ENCODE data around the gene MYORG.
"Not testable (repeated sequence)": the region's sequence is repeated elsewhere in the genome, so short reads cannot be mapped to it uniquely, and the experiment has no call there.

The MYORG gene

DNA sequence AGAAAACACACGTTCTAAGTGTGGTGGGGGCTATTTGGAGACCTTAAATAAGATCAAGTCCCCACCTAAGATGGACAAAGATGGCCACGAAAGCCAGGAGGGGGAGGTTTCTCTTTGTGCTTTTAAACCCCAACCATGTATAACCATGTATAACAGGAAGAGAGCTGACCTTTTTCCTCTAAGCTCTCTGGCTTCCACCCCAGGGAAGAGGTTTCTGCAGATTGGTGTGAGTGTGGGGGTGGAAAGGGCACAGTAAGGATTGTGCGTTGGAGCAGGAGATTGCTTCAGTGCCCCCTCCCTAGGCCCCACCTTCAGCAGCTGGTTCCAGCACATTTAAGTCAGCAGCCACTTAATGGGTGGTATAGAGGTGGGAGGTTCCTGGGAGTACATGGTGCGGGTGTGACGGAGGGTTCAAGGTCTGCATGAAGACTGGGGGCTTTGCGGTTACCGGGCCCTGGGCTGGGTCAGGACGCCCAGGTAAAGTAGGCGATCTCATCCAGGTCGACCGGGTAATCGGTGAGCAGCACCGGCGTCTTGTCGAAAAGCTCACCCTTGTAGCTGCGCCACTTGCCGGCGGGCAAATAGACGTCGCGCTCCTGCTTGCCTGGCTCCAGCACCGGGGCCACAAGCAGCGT is 6.2 kb downstream of the MYORG start:
- TF ChIP-seq, protein P1, sequence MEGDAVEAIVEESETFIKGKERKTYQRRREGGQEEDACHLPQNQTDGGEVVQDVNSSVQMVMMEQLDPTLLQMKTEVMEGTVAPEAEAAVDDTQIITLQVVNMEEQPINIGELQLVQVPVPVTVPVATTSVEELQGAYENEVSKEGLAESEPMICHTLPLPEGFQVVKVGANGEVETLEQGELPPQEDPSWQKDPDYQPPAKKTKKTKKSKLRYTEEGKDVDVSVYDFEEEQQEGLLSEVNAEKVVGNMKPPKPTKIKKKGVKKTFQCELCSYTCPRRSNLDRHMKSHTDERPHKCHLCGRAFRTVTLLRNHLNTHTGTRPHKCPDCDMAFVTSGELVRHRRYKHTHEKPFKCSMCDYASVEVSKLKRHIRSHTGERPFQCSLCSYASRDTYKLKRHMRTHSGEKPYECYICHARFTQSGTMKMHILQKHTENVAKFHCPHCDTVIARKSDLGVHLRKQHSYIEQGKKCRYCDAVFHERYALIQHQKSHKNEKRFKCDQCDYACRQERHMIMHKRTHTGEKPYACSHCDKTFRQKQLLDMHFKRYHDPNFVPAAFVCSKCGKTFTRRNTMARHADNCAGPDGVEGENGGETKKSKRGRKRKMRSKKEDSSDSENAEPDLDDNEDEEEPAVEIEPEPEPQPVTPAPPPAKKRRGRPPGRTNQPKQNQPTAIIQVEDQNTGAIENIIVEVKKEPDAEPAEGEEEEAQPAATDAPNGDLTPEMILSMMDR (IDR thresholded peaks at IDR 0.05; ENCODE audit: borderline replicate concordance, insufficient read depth, low read depth, low read length), result no peak
- no peak overlapping the region for H3K4me3 ChIP-seq (ENCODE audit: low read depth, low read length)

DNA sequence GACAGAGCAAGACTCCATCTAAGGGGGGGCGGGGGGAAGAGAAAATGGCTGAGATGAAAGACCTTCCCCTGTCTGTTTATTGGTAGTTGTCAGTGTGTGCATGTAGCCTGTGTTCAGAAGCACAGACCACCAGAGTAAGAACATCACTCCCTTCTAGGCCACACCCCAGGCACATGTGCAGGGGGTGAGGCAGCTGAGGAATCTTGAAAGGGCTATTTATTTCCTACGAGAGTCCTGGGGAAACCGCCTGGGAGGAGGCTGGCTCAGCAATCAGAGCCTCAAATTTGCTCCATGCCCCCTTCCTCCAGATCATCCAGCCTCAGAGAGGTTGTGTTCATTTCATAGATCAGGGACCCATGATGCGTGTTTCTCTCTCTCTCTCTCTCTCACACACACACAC is 7.1 kb downstream of the MYORG start:
- TF ChIP-seq, protein P1 (IDR thresholded peaks at IDR 0.05; ENCODE audit: borderline replicate concordance, insufficient read depth, low read depth, low read length), result no peak
- H3K4me3 ChIP-seq (ENCODE audit: low read depth, low read length), result no peak overlapping the region

DNA sequence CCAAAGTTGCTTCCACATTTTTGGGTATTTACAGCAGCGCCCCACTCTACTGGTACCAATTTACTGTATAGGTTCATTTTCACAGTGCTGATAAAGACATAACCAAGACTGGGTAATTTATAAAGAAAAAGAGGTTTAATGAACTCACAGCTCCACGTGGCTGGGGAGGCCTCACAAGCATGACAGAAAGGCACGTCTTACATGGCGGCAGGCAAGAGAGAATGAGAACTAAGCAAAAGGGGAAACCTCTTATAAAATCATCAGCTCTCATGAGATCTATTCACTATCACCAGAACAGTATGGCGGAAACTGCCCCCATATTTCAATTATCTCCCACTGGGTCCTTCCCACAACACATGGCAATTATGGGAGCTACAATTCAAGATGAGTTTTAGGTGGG is 7.9 kb downstream of the MYORG start:
- not testable (repeated sequence) for H3K4me3 ChIP-seq (ENCODE audit: low read depth, low read length)

DNA sequence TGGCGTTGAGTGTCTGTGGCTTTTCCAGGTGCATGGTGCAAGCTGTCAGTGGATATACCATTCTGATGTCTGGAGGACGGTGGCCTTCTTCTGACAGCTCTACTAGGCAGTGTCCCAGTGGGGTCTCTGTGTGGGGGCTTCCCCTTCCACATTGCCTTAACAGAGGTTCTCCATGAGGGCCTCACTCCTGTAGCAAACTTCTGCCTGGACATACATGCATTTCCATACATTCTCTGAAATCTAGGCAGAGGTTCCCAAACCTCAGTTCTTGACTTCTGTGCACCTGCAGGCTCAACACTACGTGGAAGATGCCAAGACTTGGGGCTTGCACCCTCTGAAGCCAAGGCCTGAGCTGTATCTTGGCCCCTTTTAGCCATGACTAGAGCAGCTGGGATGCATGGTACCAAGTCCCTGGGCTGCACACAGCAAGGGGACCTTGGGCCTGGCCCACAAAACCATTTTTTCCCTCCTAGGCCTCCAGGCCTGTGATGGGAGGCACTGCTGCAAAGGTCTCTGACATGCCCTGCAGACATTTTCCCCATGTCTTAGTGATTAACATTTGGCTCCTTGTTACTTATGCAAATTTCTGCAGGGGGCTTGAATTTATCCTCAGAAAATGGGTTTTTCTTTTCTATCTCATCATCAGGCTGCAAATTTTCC is 8.8 kb downstream of the MYORG start:
- not testable (repeated sequence) for H3K4me3 ChIP-seq (ENCODE audit: low read depth, low read length)

DNA sequence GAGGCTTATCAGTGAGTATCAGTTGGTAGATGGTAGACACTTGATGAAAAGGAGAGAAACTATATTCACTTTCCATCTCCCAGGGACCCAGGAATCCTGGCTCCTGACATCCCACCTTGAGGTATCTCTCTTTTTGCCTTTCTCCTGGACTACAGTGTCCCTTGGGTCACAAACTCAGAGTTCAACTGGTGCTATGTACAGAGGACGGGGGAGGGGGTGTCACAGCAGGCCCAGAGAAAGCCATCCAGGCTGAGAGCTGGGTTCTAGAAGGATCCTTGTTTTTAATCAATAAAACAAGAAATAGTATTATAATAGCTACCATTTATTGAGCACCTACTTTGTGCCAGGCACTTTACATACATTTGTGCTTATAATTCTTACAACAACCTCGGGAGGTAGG is 10.3 kb downstream of the MYORG start:
- TF ChIP-seq, protein P1 (IDR thresholded peaks at IDR 0.05; ENCODE audit: borderline replicate concordance, insufficient read depth, low read depth, low read length), result no peak
- no peak overlapping the region for H3K4me3 ChIP-seq (ENCODE audit: low read depth, low read length)

DNA sequence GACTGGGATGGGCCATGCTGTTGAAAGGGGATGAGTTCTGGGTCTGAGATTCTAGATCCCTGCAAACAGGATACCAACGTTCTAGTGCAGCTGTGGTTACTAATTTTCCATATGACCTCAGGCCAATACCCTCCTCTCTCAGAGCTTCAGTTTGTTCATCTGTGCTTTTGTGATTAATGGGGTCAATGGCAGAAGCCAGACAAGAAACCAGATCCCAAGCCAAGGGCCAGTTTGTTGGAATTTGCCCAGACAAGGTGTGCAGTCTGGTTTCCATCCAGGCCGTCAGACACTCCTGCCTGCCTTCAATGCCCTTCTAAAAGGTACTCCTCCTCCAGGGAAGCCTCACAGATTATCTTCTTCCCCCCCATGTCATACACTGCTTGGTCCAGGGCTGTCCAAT is 11.4 kb downstream of the MYORG start:
- TF ChIP-seq, protein P1 (IDR thresholded peaks at IDR 0.05; ENCODE audit: borderline replicate concordance, insufficient read depth, low read depth, low read length), result no peak
- no peak overlapping the region for H3K4me3 ChIP-seq (ENCODE audit: low read depth, low read length)

DNA sequence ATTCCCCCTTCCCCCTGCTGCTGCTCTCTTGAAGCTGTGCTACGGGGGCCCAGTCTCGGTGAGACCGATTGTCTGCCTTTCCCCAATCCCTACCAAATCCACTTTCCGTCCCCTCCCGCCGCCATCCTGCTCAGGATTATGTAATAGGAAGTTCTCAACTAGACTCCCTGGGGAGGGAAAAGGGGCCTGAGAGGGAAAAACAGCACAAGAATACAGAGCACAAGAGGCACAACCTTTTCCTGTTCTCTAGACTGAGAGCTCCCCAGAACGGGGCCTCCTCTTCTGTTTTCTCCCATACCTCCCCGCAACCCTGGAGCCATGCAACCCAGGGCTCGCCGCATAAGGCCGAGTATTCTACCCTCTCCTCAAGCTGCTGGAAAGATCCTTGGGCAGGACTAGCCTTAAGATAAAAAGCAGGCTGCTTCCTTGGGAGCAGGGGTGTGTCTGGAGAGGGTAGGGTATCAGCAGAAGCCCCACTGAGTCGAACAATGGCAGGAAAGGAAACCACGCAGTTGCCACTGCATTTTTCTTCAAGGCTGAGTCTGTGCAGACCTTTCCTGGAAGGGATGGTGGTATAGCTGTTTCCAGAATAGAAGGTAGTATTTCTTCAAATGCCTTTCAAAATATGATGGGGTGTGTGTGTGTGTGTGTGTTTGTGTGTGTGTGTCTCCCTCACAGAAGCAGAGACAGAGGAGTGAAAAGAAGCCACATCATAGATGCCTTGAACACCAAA is 12.9 kb downstream of the MYORG start:
- TF ChIP-seq, protein P1 (IDR thresholded peaks at IDR 0.05; ENCODE audit: borderline replicate concordance, insufficient read depth, low read depth, low read length), result no peak
- H3K4me3 ChIP-seq (ENCODE audit: low read depth, low read length), result no peak overlapping the region

DNA sequence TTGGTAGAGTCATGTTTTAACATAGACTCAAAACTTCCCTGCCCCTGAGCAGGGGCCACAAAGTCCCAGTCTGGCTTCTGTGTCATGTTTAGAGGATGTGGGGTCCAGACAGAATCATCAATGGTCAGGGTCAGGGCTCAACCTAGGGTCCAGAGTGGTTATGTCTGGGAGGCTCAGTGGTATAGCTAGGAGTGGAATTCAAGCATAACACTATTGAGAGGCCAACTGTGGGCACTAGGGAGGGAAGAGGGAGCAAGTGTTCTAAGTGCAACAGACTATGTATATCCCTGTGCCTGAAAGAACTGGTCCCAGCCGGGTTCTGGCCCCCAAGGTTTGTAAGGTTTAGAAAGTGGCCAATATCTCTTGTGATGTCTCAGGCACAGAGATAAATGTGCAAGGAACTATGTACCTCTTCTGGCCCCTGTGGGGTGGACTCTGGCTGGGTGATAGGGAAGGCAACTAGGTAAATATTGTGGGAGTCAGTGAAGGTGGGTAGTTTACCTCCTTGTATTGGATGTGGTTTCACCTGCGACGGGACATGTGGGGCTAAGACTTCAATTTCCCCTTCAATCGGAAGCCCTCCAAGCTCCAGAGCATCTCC is 14.0 kb downstream of the MYORG start:
- TF ChIP-seq, protein P1 (IDR thresholded peaks at IDR 0.05; ENCODE audit: borderline replicate concordance, insufficient read depth, low read depth, low read length), result no peak

DNA sequence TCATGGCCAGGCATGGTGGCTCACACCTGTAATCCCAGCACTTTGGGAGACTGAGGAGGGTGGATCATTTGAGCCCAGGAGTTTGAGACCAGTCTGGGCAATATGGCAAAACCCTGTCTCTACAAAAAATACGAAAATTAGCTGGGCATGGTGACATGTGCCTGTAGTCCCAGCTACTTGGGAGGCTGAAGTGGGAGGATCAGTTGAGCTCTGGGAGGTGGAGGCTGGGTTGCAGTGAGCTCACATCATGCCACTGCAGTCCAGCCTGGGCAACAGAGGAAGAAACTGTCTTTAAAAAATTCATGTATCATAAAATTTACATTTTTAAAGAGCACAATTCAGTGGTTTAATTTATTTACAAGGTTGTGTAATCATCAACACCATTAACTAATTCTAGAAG is 23.7 kb downstream of the MYORG start:
- not testable (repeated sequence) for H3K4me3 ChIP-seq (ENCODE audit: low read depth, low read length)

More for the DNA sequence above, 14.0 kb downstream of the MYORG start:
- no peak overlapping the region for H3K4me3 ChIP-seq (ENCODE audit: low read depth, low read length)

DNA sequence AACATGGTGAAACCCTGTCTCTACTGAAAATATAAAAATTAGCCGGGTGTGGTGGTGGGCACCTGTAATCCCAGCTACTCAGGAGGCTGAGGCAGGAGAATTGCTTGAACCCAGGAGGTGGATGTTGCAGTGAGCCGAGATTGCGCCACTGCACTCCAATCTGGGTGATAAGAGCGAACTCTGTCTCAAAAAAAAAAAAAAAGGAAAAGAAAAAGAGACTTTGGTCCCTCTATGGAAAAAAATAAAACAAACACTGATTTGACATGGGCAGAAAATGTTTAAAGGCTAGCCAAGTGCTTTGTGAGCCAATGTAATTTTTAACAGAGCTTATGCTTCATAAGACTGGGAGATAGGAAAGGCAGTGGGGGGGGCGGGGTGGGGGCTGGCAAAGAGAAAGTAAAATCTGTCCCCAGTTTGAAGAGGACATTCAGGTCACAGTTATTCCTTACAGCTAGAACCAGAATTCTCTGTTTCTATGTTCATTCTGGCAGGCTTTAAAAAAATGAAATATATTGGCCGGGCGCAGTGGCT is 24.5 kb downstream of the MYORG start:
- H3K4me3 ChIP-seq (ENCODE audit: low read depth, low read length), result not testable (repeated sequence)

Measured in GM12875 (cell line).